Fibroblast of lung (primary cell): ENCODE data around the gene SPEF2. TPM values are rescaled to one million over a fixed set of nuclear protein-coding genes. Genes with fewer than 3 reads are reported as not detected.

Experiments used
- DNase-seq, 2 donors: peaks; one replicate each; pipeline versions ENCODE4 v3.0.0 to v3.0.0-alpha.2; 2010; ENCODE audit warnings: low read depth in 2 of 2
- H2AFZ ChIP-seq: 2 replicates; pipeline ENCODE4 v1.5.1; 2012; ENCODE audit warnings: low read length, control low read depth, inconsistent platforms
- H3K27ac ChIP-seq: 2 replicates; pipeline ENCODE4 v1.5.1; 2011; ENCODE audit warnings: low read length, control low read depth; ENCODE audit not compliant: insufficient read depth
- H3K27me3 ChIP-seq: 2 replicates; pipeline ENCODE4 v1.5.1; 2011; ENCODE audit warnings: mild to moderate bottlenecking, low read length; ENCODE audit not compliant: control insufficient read depth, insufficient read depth
- H3K36me3 ChIP-seq: 2 replicates; pipeline ENCODE4 v1.5.1; 2011; ENCODE audit warnings: low read length; ENCODE audit not compliant: control insufficient read depth, insufficient read depth
- H3K4me1 ChIP-seq: 2 replicates; pipeline ENCODE4 v1.5.1; 2011; ENCODE audit warnings: low read length; ENCODE audit not compliant: control insufficient read depth, insufficient read depth; ENCODE audit errors: extremely low read depth
- H3K4me2 ChIP-seq: 2 replicates; pipeline ENCODE4 v1.5.1; 2011; ENCODE audit warnings: low read length, control low read depth; ENCODE audit not compliant: insufficient read depth; ENCODE audit errors: extremely low read depth
- H3K4me3 ChIP-seq, 4 experiments: fragments of 200-600 bp in 1 of 4; sonication (generic) in 1 of 4; replicated peaks in 1 of 4; 2 replicates each; pipeline ENCODE4 v1.5.1; 2011 to 2016; ENCODE audit warnings: low read length in 4 of 4, low read depth in 3 of 4, mild to moderate bottlenecking in 3 of 4, control low read depth in 2 of 4, inconsistent platforms in 1 of 4, mixed read lengths in 1 of 4; ENCODE audit not compliant: insufficient read depth in 1 of 4; ENCODE audit errors: control extremely low read depth in 1 of 4
- H3K79me2 ChIP-seq: 2 replicates; pipeline ENCODE4 v1.5.1; 2012; ENCODE audit warnings: mild to moderate bottlenecking, low read length, inconsistent platforms; ENCODE audit not compliant: control insufficient read depth, insufficient read depth
- H3K9ac ChIP-seq: 2 replicates; pipeline ENCODE4 v1.5.1; 2011; ENCODE audit warnings: mild to moderate bottlenecking, low read length, control low read depth; ENCODE audit not compliant: insufficient read depth
- H3K9me3 ChIP-seq: 2 replicates; pipeline ENCODE4 v1.5.1; 2012; ENCODE audit warnings: low read depth, low read length; ENCODE audit not compliant: control insufficient read depth, insufficient read depth
- H4K20me1 ChIP-seq: 2 replicates; pipeline ENCODE4 v1.5.1; 2011; ENCODE audit warnings: low read length; ENCODE audit not compliant: control insufficient read depth, insufficient read depth; ENCODE audit errors: extremely low read depth
- EZH2 ChIP-seq: IDR thresholded peaks from 2 replicates; pipeline ENCODE4 v1.5.1; 2012; ENCODE audit warnings: low read length, control low read depth, mild to moderate bottlenecking; ENCODE audit errors: missing control alignments
- polyA plus RNA-seq, 2 donors: library from polyadenylated mRNA; depleted of rRNA in 1 of 2; stranded (reverse) in 1 of 2; unstranded in 1 of 2; fragments of >200 nt; gene quantifications; 2 replicates each; pipeline ENCODE4 v1.2.1, GENCODE V29; 2011 to 2012; ENCODE audit warnings: missing spikeins in 1 of 2
- total RNA-seq: library from RNA; depleted of rRNA; stranded (reverse); fragments of >200 nt; gene quantifications from 2 replicates; pipeline ENCODE4 v1.2.1, GENCODE V29; 2014
- TF ChIP-seq, protein P1 (sequence below), 2 donors: IDR thresholded peaks in 1 of 2; conservative IDR thresholded peaks in 1 of 2; 1 replicate in 1 of 2; 2 replicates in 1 of 2; pipeline ENCODE4 v1.5.1; 2011 to 2012; ENCODE audit warnings: low read length in 2 of 2, control low read depth in 1 of 2, inconsistent platforms in 1 of 2, low read depth in 1 of 2, mild to moderate bottlenecking in 1 of 2

The SPEF2 gene
- total and polyA plus RNA-seq, 2 donors (not counting 1 experiment from before 2014, with no cell fraction given) = 5.2 to 5.9 TPM

DNA sequence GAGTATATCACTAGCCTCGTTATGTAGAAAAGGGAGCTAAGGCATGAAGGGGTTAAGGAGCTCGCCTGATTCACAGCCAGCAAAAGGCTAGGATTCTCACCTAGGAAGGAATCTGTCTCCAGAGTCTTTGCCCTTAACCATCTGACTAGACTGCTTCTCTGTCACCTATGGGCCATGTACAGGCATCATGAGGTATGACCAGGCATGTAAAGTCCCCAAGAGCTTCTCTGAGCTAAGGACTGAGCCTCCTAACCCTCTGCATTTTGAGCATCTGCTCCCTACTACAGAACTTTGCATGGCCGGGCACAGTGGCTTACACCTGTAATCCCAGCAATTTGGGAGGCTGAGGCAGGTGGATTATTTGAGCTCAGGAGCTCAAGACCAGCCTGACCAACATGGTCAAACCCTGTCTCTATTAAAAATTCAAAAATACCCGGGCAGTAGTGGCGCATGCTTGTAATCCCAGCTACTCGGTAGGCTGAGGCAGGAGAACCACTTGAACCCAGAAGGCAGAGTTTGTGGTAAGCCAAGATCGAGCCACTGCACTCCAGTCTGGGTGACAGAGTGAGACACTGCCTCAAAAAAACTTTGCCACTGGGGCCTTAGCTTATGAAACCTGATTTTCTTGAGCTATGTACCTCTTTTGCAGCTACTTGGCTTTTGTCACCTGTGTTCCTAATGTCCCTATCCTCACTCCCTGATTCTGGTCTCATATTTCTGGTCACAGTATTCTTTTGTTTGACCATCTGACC lies 205.9 kb downstream of the SPEF2 start:
- Histone ChIP-seq H3K27ac (no peak overlapping the region), H3K4me3 (no peak overlapping the region), H3K4me1 (no peaks in the 10 kb centered on the region), H3K4me2 (no peak overlapping the region), H3K9ac (no peak overlapping the region), H3K79me2 (no peaks in the 10 kb centered on the region), H4K20me1 (no peaks in the 10 kb centered on the region), H3K27me3 (no peaks in the 10 kb centered on the region), H3K9me3 (no peaks in the 10 kb centered on the region), H2AFZ (no peak overlapping the region), H3K36me3 (no peaks in the 10 kb centered on the region)
- DNase-seq = no peak
- TF ChIP-seq EZH2 = no peak
- TF ChIP-seq, protein P1, sequence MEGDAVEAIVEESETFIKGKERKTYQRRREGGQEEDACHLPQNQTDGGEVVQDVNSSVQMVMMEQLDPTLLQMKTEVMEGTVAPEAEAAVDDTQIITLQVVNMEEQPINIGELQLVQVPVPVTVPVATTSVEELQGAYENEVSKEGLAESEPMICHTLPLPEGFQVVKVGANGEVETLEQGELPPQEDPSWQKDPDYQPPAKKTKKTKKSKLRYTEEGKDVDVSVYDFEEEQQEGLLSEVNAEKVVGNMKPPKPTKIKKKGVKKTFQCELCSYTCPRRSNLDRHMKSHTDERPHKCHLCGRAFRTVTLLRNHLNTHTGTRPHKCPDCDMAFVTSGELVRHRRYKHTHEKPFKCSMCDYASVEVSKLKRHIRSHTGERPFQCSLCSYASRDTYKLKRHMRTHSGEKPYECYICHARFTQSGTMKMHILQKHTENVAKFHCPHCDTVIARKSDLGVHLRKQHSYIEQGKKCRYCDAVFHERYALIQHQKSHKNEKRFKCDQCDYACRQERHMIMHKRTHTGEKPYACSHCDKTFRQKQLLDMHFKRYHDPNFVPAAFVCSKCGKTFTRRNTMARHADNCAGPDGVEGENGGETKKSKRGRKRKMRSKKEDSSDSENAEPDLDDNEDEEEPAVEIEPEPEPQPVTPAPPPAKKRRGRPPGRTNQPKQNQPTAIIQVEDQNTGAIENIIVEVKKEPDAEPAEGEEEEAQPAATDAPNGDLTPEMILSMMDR (conservative IDR thresholded peaks at IDR 0.05 in 1 of 2, IDR thresholded peaks at IDR 0.05 in 1 of 2; ENCODE audit: low read depth in 1 of 2, low read length in 2 of 2) = no peak

DNA sequence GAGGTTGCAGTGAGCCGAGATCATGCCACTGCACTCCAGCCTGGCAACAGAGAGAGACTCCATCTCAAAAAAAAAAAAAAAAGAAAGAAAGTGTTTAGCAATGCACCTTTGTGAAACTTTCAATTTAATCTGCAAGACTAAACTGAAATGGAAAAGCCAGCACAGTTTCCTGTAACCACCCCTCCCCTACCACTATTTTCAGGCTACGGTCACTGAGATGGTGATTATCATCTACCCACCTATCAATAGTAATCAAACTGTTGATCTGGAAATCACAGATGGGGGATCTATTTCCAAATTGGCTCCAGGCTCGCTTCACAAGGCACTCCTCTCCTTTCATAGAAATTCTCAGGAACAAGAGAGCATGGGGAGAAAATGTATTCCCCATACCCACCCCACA lies 208.4 kb downstream of the SPEF2 start:
- H3K9ac ChIP-seq = no peak overlapping the region
- no peak overlapping the region for H3K4me3 ChIP-seq
- H3K27ac ChIP-seq = no peak overlapping the region
- no peaks in the 10 kb centered on the region for H3K4me1 ChIP-seq
- no peaks in the 10 kb centered on the region for H4K20me1 ChIP-seq
- no peaks in the 10 kb centered on the region for H3K9me3 ChIP-seq
- H3K36me3 ChIP-seq = no peaks in the 10 kb centered on the region
- H3K4me2 ChIP-seq = no peak overlapping the region
- no peak overlapping the region for H2AFZ ChIP-seq
- H3K79me2 ChIP-seq = no peaks in the 10 kb centered on the region
- TF ChIP-seq, protein P1 (conservative IDR thresholded peaks at IDR 0.05 in 1 of 2, IDR thresholded peaks at IDR 0.05 in 1 of 2; ENCODE audit: low read depth in 1 of 2, low read length in 2 of 2) = no peak
- TF ChIP-seq EZH2 = no peak
- no peaks in the 10 kb centered on the region for H3K27me3 ChIP-seq
- no peak for DNase-seq

DNA sequence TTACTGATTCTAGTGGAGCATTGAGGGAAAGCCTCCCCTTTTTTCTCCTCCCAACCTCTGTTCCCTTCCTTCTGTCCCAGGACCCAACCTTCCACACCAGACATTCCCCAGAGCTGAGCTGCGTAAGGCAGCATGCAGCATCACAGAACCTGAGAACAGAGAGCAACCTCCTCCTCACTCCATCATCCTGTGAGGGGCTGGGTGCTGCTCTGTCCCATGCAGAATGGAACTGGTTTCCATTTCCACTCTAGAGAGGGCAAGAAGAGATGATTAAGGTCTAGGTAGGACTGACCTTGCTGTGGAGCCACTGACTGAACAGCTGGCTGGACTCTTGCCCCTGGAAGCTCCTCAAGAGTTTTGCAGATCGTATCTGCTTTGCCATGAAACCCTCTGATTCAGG lies 208.9 kb downstream of the SPEF2 start:
- no peak overlapping the region for H3K4me2 ChIP-seq
- no peaks in the 10 kb centered on the region for H3K9me3 ChIP-seq
- H3K36me3 ChIP-seq = no peaks in the 10 kb centered on the region
- H4K20me1 ChIP-seq = no peaks in the 10 kb centered on the region
- no peaks in the 10 kb centered on the region for H3K4me1 ChIP-seq
- no peak for DNase-seq
- H3K9ac ChIP-seq = no peak overlapping the region
- no peak overlapping the region for H3K27ac ChIP-seq
- no peaks in the 10 kb centered on the region for H3K27me3 ChIP-seq
- no peak for TF ChIP-seq EZH2
- TF ChIP-seq, protein P1 (conservative IDR thresholded peaks at IDR 0.05 in 1 of 2, IDR thresholded peaks at IDR 0.05 in 1 of 2; ENCODE audit: low read depth in 1 of 2, low read length in 2 of 2) = no peak
- no peak overlapping the region for H2AFZ ChIP-seq
- no peaks in the 10 kb centered on the region for H3K79me2 ChIP-seq
- no peak overlapping the region for H3K4me3 ChIP-seq
